Ovary (tissue), 9 donors: ENCODE measurements around the gene ADGRG3. TPM values are rescaled to one million over a fixed set of nuclear protein-coding genes. Genes with fewer than 3 reads are reported as not detected.

Experiments used
- DNase-seq, 5 donors: peaks; one replicate each; pipeline ENCODE4 v3.0.0-alpha.2; 2019 to 2020
- H3K27ac ChIP-seq, 2 donors: fragments of 200-600 bp; one replicate each; pipeline versions ENCODE4 v1.5.1 to v1.8.0; 2019 to 2022
- H3K27me3 ChIP-seq: fragments of 200-600 bp; one replicate; pipeline ENCODE4 v1.8.0; 2022
- H3K36me3 ChIP-seq: fragments of 200-600 bp; sonication (generic); one replicate; pipeline ENCODE4 v1.5.1; 2019
- H3K4me1 ChIP-seq: one replicate; pipeline ENCODE4 v1.8.1; 2013; ENCODE audit warnings: mild to moderate bottlenecking, moderate library complexity; ENCODE audit not compliant: insufficient read depth
- H3K4me3 ChIP-seq: fragments of 200-600 bp; sonication (generic); one replicate; pipeline ENCODE4 v1.5.1; 2017
- H3K9me3 ChIP-seq, 2 donors: fragments of 200-600 bp in 1 of 2; sonication (generic) in 1 of 2; one replicate each; pipeline versions ENCODE4 v1.5.1 to v1.8.1; 2013 to 2019; ENCODE audit warnings: mild to moderate bottlenecking in 1 of 2, moderate library complexity in 1 of 2
- EP300 ChIP-seq: sonication (generic); formaldehyde crosslinking; IDR thresholded peaks from one replicate; pipeline ENCODE4 v1.6.1; 2017; ENCODE audit warnings: antibody characterized with exemption
- POLR2A ChIP-seq: fragments of 450-650 bp; IDR thresholded peaks from one replicate; pipeline ENCODE4 v1.6.1; 2017; ENCODE audit warnings: antibody characterized with exemption, mild to moderate bottlenecking, moderate library complexity
- whole genome bisulfite sequencing, 3 donors: extraction: QIAGEN DNeasy Blood & Tissue Kit in 1 of 3; methylation state at CpG; one replicate each; pipeline versions ENCODE4 v1.1.5 to v1.1.7; 2013 to 2017; 5-methylcytosine and 5-hydroxymethylcytosine counted together
- intact Hi-C, 4 donors: fragments of 100-400 bp; cut with DNase I; formaldehyde crosslinking; loops; one replicate each; pipeline versions ENCODE4 v1.11.0 to v1.15.1; 2022 to 2023
- polyA plus RNA-seq, 2 donors: library from polyadenylated mRNA; stranded (reverse); fragments of 200-250 nt in 1 of 2; fragments of 350-450 nt in 1 of 2; fragmentation: Illumina TruSeq in 1 of 2; extraction: RNeasy Lipid Tissue Mini Kit (QIAGEN cat#74804) in 1 of 2; gene quantifications; one replicate each; pipeline ENCODE4 v1.2.3, GENCODE V29; 2013 to 2014
- total RNA-seq, 7 donors: library from RNA; depleted of rRNA in 2 of 7; stranded (reverse); fragments of >200 nt in 2 of 7; fragmentation: NEBNext Ultra II Directional in 3 of 7; extraction: Animal tissue kit (Norgen Biotek cat#: 25700) in 3 of 7; gene quantifications; one replicate each; pipeline versions ENCODE4 v1.1.0 to v1.2.4, GENCODE V29; 2016 to 2023
- TF ChIP-seq, protein P1 (sequence below), 3 donors: fragments of 450-650 bp in 2 of 3; fragments of 200-600 bp in 1 of 3; IDR thresholded peaks; one replicate each; pipeline versions ENCODE4 v1.5.1 to v1.8.0; 2016 to 2022; ENCODE audit warnings: antibody characterized with exemption in 3 of 3, mild to moderate bottlenecking in 1 of 3
- donor health status: DM: no; HTN: no; CAD: no; lungs with moderate emphysema.
- donor health status: DM: no; HTN: no; CAD: no.
- donor health status: Bipolar disorder and iron deficiency.
- donor health status: DM: yes; HTN: yes; CAD: no.
- donor health status: DM: no; HTN: no; CAD: no.
- donor health status: DM: yes; HTN: yes; CAD: no.

The ADGRG3 gene
- total and polyA plus RNA-seq, 9 donors = 0.40 to 1.7 (median 0.92) TPM

DNA sequence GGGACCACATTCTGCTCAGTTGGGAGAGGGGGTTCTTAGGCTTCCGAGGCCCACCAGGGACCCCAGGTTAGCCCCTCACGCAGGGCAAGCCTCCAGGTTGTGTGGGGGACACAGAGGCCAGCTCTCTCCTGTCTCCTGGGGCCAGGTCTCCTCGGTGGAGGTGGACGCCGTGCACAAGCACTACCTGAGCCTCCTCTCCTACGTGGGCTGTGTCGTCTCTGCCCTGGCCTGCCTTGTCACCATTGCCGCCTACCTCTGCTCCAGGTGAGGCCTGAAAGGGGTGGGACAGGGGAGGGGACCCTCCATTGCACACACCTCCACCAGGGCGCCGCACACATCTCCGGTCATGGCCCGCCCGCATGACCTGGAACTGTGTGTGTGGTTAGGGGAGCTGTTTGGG is 10.9 kb upstream of the ADGRG3 start:
- intact Hi-C loops = no loop called here
- Histone ChIP-seq H3K9me3 (no peaks in the 10 kb centered on the region), H3K27ac (no peak overlapping the region), H3K27me3 (no peaks in the 10 kb centered on the region), H3K4me3 (no peak overlapping the region), H3K4me1 (no peaks in the 10 kb centered on the region), H3K36me3 (no peaks in the 10 kb centered on the region)
- TF ChIP-seq, protein P1, sequence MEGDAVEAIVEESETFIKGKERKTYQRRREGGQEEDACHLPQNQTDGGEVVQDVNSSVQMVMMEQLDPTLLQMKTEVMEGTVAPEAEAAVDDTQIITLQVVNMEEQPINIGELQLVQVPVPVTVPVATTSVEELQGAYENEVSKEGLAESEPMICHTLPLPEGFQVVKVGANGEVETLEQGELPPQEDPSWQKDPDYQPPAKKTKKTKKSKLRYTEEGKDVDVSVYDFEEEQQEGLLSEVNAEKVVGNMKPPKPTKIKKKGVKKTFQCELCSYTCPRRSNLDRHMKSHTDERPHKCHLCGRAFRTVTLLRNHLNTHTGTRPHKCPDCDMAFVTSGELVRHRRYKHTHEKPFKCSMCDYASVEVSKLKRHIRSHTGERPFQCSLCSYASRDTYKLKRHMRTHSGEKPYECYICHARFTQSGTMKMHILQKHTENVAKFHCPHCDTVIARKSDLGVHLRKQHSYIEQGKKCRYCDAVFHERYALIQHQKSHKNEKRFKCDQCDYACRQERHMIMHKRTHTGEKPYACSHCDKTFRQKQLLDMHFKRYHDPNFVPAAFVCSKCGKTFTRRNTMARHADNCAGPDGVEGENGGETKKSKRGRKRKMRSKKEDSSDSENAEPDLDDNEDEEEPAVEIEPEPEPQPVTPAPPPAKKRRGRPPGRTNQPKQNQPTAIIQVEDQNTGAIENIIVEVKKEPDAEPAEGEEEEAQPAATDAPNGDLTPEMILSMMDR (IDR thresholded peaks at IDR 0.05) = no peak
- TF ChIP-seq POLR2A = no peak
- no peak for TF ChIP-seq EP300
- WGBS, 3 donors = 84 to 91% (median 87%) methylated on average over 13 of the region's 13 CpGs
- DNase-seq = no peak

- 76 to 79% (median 78%) methylated on average over 10 of the region's 10 CpGs for WGBS, 3 donors
- Histone ChIP-seq H3K27ac (no peak overlapping the region), H3K36me3 (no peaks in the 10 kb centered on the region), H3K4me1 (no peaks in the 10 kb centered on the region), H3K9me3 (no peaks in the 10 kb centered on the region), H3K27me3 (no peaks in the 10 kb centered on the region), H3K4me3 (no peak overlapping the region)
- TF ChIP-seq EP300 = no peak
- TF ChIP-seq, protein P1 (IDR thresholded peaks at IDR 0.05) = no peak
- TF ChIP-seq POLR2A = no peak
- intact Hi-C loops = no loop called here
- no peak for DNase-seq
Measured at GRCh38 chr16:57658130-57658877, 9.8 kb upstream of the ADGRG3 start.

DNA sequence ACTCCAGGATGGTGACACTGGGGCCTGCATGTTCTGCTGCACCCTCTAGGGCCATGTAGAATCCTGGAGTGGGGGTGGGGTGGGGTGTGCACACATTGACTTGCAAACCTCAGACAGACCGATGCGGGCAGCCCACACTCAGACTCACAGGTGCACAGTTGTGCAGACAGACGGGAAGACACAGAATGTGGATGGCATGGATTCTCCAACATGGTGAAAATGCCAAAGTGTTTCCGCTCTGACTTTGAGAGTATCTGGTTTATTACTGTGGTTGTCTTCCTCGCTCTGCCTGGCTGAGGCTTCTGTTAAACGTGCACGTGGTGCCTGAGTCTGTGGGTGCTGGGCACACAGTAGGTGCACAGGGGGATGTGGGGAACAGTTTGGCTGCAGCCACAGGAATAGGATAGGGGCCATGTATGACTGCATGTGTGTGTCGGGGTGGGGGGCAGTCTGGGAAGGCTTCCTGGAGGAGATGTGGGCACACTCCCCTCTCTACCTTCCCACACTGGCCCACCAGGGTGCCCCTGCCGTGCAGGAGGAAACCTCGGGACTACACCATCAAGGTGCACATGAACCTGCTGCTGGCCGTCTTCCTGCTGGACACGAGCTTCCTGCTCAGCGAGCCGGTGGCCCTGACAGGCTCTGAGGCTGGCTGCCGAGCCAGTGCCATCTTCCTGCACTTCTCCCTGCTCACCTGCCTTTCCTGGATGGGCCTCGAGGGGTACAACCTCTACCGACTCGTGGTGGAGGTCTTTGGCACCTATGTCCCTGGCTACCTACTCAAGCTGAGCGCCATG is 9.0 kb upstream of the ADGRG3 start:
- no peaks in the 10 kb centered on the region for H3K36me3 ChIP-seq

GRCh38 chr16:57660715-57661463 is 7.2 kb upstream of the ADGRG3 start:
- WGBS, 3 donors = 86 to 97% (median 90%) methylated on average over 11 of the region's 11 CpGs
- Histone ChIP-seq H3K27me3 (no peaks in the 10 kb centered on the region), H3K4me1 (no peaks in the 10 kb centered on the region), H3K36me3 (no peaks in the 10 kb centered on the region), H3K4me3 (no peak overlapping the region), H3K27ac (no peak overlapping the region), H3K9me3 (no peaks in the 10 kb centered on the region)
- no peak for TF ChIP-seq EP300
- TF ChIP-seq, protein P1 (IDR thresholded peaks at IDR 0.05) = no peak
- no peak for TF ChIP-seq POLR2A
- intact Hi-C loops = no loop called here
- DNase-seq = no peak

More for the DNA sequence above, 9.0 kb upstream of the ADGRG3 start:
- Histone ChIP-seq H3K27ac (no peak overlapping the region), H3K4me3 (no peak overlapping the region), H3K9me3 (no peaks in the 10 kb centered on the region), H3K27me3 (no peaks in the 10 kb centered on the region), H3K4me1 (no peaks in the 10 kb centered on the region)
- WGBS, 3 donors = 65 to 75% (median 73%) methylated on average over 18 to 19 of the region's 19 CpGs
- intact Hi-C loops = no loop called here
- no peak for TF ChIP-seq POLR2A
- TF ChIP-seq, protein P1 (IDR thresholded peaks at IDR 0.05) = no peak
- no peak for DNase-seq
